ENCODE results near the gene LHX4. TPM values are rescaled to one million over a fixed set of nuclear protein-coding genes. Genes with fewer than 3 reads are reported as not detected.

Gene LHX4
- total and polyA plus RNA-seq, 9 of the 15 experiments (the other 6 are each of a cell fraction or from before 2014, with no cell fraction given): 0.01 to 0.11 (median 0.07) TPM; not detected in 5

DNA sequence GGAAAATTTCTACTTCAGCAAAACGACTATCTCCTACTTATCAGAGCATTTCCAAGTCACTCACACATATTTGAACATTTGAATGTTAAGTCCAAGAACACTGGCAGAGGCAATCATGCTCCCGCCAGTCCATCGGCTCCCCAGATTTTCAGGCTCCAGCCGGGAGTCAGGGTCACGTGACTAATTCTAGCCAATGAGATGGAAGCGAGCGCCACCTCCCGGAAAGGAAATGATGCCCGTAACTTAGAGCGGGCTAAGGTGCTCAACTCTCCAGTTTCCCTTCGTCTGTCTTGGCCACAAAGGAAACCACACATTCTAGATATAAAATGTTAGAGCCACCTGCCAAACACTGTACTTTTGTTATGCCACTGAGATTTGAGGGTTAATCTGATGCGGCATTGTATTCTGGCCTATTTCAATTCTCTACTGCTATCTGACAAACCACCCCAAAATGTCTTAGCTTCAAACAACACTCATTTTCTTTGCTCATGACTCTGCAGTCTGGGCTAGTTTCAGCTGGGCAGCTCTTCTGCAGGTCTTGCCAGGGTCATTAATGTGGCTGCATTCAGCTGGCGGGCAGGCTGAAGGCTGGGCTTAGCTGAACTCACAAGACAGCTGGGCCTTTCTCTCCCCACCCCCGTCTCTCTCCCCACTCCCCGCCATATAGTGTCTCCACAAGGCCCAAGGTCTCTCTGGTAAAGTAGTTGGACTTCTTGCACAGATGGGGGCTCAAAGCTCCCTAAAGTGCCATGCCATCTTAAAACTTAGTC lies 16.5 kb upstream of the LHX4 start (continued):
- TF ChIP-seq DIDO1 (tag; IDR thresholded peaks at IDR 0.05; ENCODE audit: low read depth) (peak; percentile 81; the same call in 1 of the 2 replicates), ZNF407 (IDR thresholded peaks at IDR 0.05; ENCODE audit: low read depth) (no peak), WHSC1 (IDR thresholded peaks at IDR 0.05; ENCODE audit: low read length) (no peak), IRF2 (CRISPR knock-in tag; IDR thresholded peaks at IDR 0.05) (no peak), SMC3 (conservative IDR thresholded peaks at IDR 0.05; ENCODE audit: insufficient read depth, low read depth, low read length) (0 out of 2 replicates have a peak, but pooled peaks have one; percentile 2), HNRNPH1 (optimal IDR thresholded peaks at IDR 0.05; ENCODE audit: low read depth, low read length) (no peak), CHAMP1 (IDR thresholded peaks at IDR 0.05) (peak; percentile 72), THRB (CRISPR knock-in tag; conservative IDR thresholded peaks at IDR 0.05) (no peak), ZEB2 (IDR thresholded peaks at IDR 0.05) (no peak)
- TF ChIP-seq, protein P1, sequence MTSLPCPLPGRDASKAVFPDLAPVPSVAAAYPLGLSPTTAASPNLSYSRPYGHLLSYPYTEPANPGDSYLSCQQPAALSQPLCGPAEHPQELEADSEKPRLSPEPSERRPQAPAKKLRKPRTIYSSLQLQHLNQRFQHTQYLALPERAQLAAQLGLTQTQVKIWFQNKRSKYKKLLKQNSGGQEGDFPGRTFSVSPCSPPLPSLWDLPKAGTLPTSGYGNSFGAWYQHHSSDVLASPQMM (CRISPR knock-in tag; IDR thresholded peaks at IDR 0.05): no peak

All from K562 (cell line).